ENCODE data around the gene ACTR10.

Gene ACTR10

GRCh38 chr14:58166005-58166983 lies 33.7 kb upstream of the ACTR10 start:
- H3K36me3 ChIP-seq: no peaks in the 10 kb centered on the region
- peak; percentile 87 for DNase-seq
- no peak overlapping the region for H3K4me3 ChIP-seq (ENCODE audit: low read depth, low read length)
- no peak overlapping the region for H3K27ac ChIP-seq
- H3K9me3 ChIP-seq (ENCODE audit: severe bottlenecking): no peaks in the 10 kb centered on the region
- no peaks in the 10 kb centered on the region for H3K27me3 ChIP-seq (ENCODE audit: insufficient read depth, low read depth, severe bottlenecking)
- TF ChIP-seq, protein P1, sequence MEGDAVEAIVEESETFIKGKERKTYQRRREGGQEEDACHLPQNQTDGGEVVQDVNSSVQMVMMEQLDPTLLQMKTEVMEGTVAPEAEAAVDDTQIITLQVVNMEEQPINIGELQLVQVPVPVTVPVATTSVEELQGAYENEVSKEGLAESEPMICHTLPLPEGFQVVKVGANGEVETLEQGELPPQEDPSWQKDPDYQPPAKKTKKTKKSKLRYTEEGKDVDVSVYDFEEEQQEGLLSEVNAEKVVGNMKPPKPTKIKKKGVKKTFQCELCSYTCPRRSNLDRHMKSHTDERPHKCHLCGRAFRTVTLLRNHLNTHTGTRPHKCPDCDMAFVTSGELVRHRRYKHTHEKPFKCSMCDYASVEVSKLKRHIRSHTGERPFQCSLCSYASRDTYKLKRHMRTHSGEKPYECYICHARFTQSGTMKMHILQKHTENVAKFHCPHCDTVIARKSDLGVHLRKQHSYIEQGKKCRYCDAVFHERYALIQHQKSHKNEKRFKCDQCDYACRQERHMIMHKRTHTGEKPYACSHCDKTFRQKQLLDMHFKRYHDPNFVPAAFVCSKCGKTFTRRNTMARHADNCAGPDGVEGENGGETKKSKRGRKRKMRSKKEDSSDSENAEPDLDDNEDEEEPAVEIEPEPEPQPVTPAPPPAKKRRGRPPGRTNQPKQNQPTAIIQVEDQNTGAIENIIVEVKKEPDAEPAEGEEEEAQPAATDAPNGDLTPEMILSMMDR (IDR thresholded peaks at IDR 0.05; ENCODE audit: low read depth, low read length): peak; percentile 91

- Histone ChIP-seq H3K27ac (no peak overlapping the region), H3K36me3 (no peaks in the 10 kb centered on the region), H3K9me3 (ENCODE audit: severe bottlenecking) (peaks cover 2% of the 10 kb centered on the region), H3K4me3 (ENCODE audit: low read depth, low read length) (no peak overlapping the region), H3K27me3 (ENCODE audit: insufficient read depth, low read depth, severe bottlenecking) (no peaks in the 10 kb centered on the region)
- TF ChIP-seq, protein P1 (IDR thresholded peaks at IDR 0.05; ENCODE audit: low read depth, low read length): no peak
- peak; percentile 10 for DNase-seq
Observed at GRCh38 chr14:58167057-58167456, 32.9 kb upstream of the ACTR10 start.

DNA sequence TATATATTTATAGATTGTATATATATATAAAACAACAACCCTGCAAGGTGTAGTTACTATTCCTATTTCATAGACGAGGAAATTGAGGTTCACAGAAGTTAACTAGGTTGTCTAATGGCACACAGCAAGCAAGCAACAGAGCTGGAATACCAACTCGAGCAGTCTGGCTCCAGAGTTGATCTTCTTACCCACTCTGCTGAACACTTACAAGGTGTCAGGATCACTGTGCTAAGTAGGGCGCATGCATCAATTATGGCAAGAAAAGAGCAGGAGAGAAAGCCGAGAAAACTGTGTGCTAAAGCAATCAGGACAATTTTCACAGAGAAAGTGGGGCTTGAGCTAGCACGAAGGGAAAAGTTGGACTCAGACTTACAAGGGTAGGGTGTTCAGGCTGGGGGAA lies 32.1 kb upstream of the ACTR10 start:
- peak; percentile 17 for DNase-seq
- Histone ChIP-seq H3K27me3 (ENCODE audit: insufficient read depth, low read depth, severe bottlenecking) (no peaks in the 10 kb centered on the region), H3K9me3 (ENCODE audit: severe bottlenecking) (peaks cover 2% of the 10 kb centered on the region), H3K27ac (no peak overlapping the region), H3K36me3 (no peaks in the 10 kb centered on the region), H3K4me3 (ENCODE audit: low read depth, low read length) (no peak overlapping the region)
- TF ChIP-seq, protein P1 (IDR thresholded peaks at IDR 0.05; ENCODE audit: low read depth, low read length): no peak

GRCh38 chr14:58171090-58171489 lies 28.9 kb upstream of the ACTR10 start:
- Histone ChIP-seq H3K4me3 (ENCODE audit: low read depth, low read length) (no peak overlapping the region), H3K9me3 (ENCODE audit: severe bottlenecking) (peaks cover 2% of the 10 kb centered on the region), H3K27ac (no peak overlapping the region; the same call in 1 of the 2 replicates), H3K36me3 (no peaks in the 10 kb centered on the region), H3K27me3 (ENCODE audit: insufficient read depth, low read depth, severe bottlenecking) (no peaks in the 10 kb centered on the region)
- TF ChIP-seq, protein P1 (IDR thresholded peaks at IDR 0.05; ENCODE audit: low read depth, low read length): no peak
- DNase-seq: peak; percentile 86

DNA sequence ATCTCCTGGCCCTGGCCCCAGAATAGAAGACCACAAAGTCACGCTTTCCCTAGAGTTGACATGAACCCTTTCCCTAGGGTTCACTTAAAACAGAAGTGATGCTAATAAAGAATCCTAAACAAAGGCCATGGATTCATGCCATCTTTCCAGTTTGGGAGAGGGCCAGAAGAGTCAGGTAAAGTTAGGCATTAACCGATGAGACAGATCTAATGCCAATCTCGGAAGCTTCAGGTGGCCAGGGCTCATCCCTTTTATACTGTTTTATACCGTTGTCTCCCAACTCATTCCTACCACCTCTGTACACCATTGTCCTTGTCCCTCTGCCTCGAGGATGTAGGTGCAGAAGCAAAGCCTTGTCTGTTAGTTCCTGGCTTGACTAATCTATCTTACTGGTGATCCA lies 22.8 kb upstream of the ACTR10 start:
- H3K27me3 ChIP-seq (ENCODE audit: insufficient read depth, low read depth, severe bottlenecking): no peaks in the 10 kb centered on the region
- H3K27ac ChIP-seq: no peak overlapping the region
- H3K9me3 ChIP-seq (ENCODE audit: severe bottlenecking): no peaks in the 10 kb centered on the region
- no peaks in the 10 kb centered on the region for H3K36me3 ChIP-seq
- no peak overlapping the region for H3K4me3 ChIP-seq (ENCODE audit: low read depth, low read length)
- DNase-seq: no peak
- TF ChIP-seq, protein P1 (IDR thresholded peaks at IDR 0.05; ENCODE audit: low read depth, low read length): no peak
